Measurements from ENCODE around the gene RPS6KA5. TPM values are rescaled to one million over a fixed set of nuclear protein-coding genes. Genes with fewer than 3 reads are reported as not detected.

Gene RPS6KA5
- total RNA-seq, 1 donor from 2014 or later: 4.4 TPM

DNA sequence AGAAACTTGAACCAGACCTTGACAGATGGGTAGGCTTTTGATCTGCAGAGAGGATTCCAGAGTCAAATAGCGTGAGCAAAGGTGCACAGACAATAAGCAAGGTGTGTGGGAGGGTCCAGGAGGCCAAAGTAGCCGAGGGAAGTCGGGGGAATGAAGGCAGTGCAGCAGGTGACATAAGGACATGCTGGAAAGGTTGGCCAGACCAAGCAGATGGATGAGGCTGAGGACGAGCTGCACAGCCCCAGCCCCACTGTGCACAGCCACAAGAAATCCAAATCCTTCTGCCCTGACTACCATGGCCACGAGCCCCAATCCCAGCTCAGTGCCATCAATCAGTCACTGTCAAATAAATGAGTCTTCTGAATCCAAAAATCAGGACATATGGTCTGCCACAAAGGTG, 249.6 kb downstream of the RPS6KA5 start:
- TF ChIP-seq, protein P1, sequence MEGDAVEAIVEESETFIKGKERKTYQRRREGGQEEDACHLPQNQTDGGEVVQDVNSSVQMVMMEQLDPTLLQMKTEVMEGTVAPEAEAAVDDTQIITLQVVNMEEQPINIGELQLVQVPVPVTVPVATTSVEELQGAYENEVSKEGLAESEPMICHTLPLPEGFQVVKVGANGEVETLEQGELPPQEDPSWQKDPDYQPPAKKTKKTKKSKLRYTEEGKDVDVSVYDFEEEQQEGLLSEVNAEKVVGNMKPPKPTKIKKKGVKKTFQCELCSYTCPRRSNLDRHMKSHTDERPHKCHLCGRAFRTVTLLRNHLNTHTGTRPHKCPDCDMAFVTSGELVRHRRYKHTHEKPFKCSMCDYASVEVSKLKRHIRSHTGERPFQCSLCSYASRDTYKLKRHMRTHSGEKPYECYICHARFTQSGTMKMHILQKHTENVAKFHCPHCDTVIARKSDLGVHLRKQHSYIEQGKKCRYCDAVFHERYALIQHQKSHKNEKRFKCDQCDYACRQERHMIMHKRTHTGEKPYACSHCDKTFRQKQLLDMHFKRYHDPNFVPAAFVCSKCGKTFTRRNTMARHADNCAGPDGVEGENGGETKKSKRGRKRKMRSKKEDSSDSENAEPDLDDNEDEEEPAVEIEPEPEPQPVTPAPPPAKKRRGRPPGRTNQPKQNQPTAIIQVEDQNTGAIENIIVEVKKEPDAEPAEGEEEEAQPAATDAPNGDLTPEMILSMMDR (IDR thresholded peaks at IDR 0.05; ENCODE audit: unreplicated experiment): no peak
- H3K27ac Mint-ChIP-seq: peak overlapping the region; percentile 34
- H3K27me3 Mint-ChIP-seq: peaks cover 25% of the 10 kb centered on the region
- DNase-seq (ENCODE audit: low spot score, unreplicated experiment): no peak
- H3K4me1 Mint-ChIP-seq (ENCODE audit: low read depth): peaks cover 52% of the 10 kb centered on the region
- no peaks in the 10 kb centered on the region for H3K36me3 Mint-ChIP-seq (ENCODE audit: insufficient read depth)
- H3K9me3 Mint-ChIP-seq (ENCODE audit: low read depth): no peaks in the 10 kb centered on the region
- no peak overlapping the region for H3K4me3 Mint-ChIP-seq (ENCODE audit: low read depth)

- Mint-ChIP-seq H3K27me3 (peaks cover 20% of the 10 kb centered on the region), H3K9me3 (ENCODE audit: low read depth) (no peaks in the 10 kb centered on the region), H3K36me3 (ENCODE audit: insufficient read depth) (no peaks in the 10 kb centered on the region), H3K4me1 (ENCODE audit: low read depth) (peaks cover 43% of the 10 kb centered on the region), H3K27ac (no peak overlapping the region), H3K4me3 (ENCODE audit: low read depth) (no peak overlapping the region)
- DNase-seq (ENCODE audit: low spot score, unreplicated experiment): no peak
- TF ChIP-seq, protein P1 (IDR thresholded peaks at IDR 0.05; ENCODE audit: unreplicated experiment): no peak
These were observed 250.7 kb downstream of the RPS6KA5 start for GRCh38 chr14:90809530-90810312.

GRCh38 chr14:90808759-90809529, 251.5 kb downstream of the RPS6KA5 start:
- DNase-seq (ENCODE audit: low spot score, unreplicated experiment): no peak
- no peak overlapping the region for H3K4me3 Mint-ChIP-seq (ENCODE audit: low read depth)
- no peak overlapping the region for H3K27ac Mint-ChIP-seq
- no peaks in the 10 kb centered on the region for H3K9me3 Mint-ChIP-seq (ENCODE audit: low read depth)
- peaks cover 35% of the 10 kb centered on the region for H3K4me1 Mint-ChIP-seq (ENCODE audit: low read depth)
- TF ChIP-seq, protein P1 (IDR thresholded peaks at IDR 0.05; ENCODE audit: unreplicated experiment): no peak
- H3K27me3 Mint-ChIP-seq: peaks cover 20% of the 10 kb centered on the region
- no peaks in the 10 kb centered on the region for H3K36me3 Mint-ChIP-seq (ENCODE audit: insufficient read depth)

GRCh38 chr14:90807060-90807459, 253.4 kb downstream of the RPS6KA5 start:
- no peak for DNase-seq (ENCODE audit: low spot score, unreplicated experiment)
- Mint-ChIP-seq H3K27me3 (peaks cover 20% of the 10 kb centered on the region), H3K4me1 (ENCODE audit: low read depth) (peaks cover 25% of the 10 kb centered on the region), H3K36me3 (ENCODE audit: insufficient read depth) (no peaks in the 10 kb centered on the region), H3K9me3 (ENCODE audit: low read depth) (no peaks in the 10 kb centered on the region), H3K27ac (no peak overlapping the region), H3K4me3 (ENCODE audit: low read depth) (no peak overlapping the region)
- TF ChIP-seq, protein P1 (IDR thresholded peaks at IDR 0.05; ENCODE audit: unreplicated experiment): no peak

GRCh38 chr14:90805662-90806540, 254.5 kb downstream of the RPS6KA5 start:
- Mint-ChIP-seq H3K4me1 (ENCODE audit: low read depth) (peaks cover 18% of the 10 kb centered on the region), H3K4me3 (ENCODE audit: low read depth) (no peak overlapping the region), H3K27me3 (peaks cover 10% of the 10 kb centered on the region), H3K27ac (no peak overlapping the region), H3K9me3 (ENCODE audit: low read depth) (no peaks in the 10 kb centered on the region), H3K36me3 (ENCODE audit: insufficient read depth) (no peaks in the 10 kb centered on the region)
- DNase-seq (ENCODE audit: low spot score, unreplicated experiment): no peak
- TF ChIP-seq, protein P1 (IDR thresholded peaks at IDR 0.05; ENCODE audit: unreplicated experiment): no peak
